BLaER1 (cell line): ENCODE data around the gene OR4D2.

Experiments used
- H3K27ac ChIP-seq: shearing (Covaris generic); formaldehyde crosslinking; 2 replicates; pipeline ENCODE4 v1.8.1; 2022
- H3K27me3 ChIP-seq: shearing (Covaris generic); formaldehyde crosslinking; 2 replicates; pipeline ENCODE4 v1.8.1; 2022
- H3K36me3 ChIP-seq: shearing (Covaris generic); formaldehyde crosslinking; 2 replicates; pipeline ENCODE4 v1.8.1; 2022
- H3K4me1 ChIP-seq: shearing (Covaris generic); formaldehyde crosslinking; 2 replicates; pipeline ENCODE4 v1.8.1; 2022
- H3K4me2 ChIP-seq: shearing (Covaris generic); formaldehyde crosslinking; 2 replicates; pipeline ENCODE4 v1.8.1; 2022
- H3K4me3 ChIP-seq: shearing (Covaris generic); formaldehyde crosslinking; 2 replicates; pipeline ENCODE4 v1.8.1; 2022
- H3K9ac ChIP-seq: shearing (Covaris generic); formaldehyde crosslinking; 2 replicates; pipeline ENCODE4 v1.8.1; 2022
- H3K9me3 ChIP-seq: shearing (Covaris generic); formaldehyde crosslinking; 2 replicates; pipeline ENCODE4 v1.8.1; 2022
- H4K20me1 ChIP-seq: shearing (Covaris generic); formaldehyde crosslinking; 2 replicates; pipeline ENCODE4 v1.8.1; 2022
- Cebpa-rat ChIP-seq: shearing (Covaris generic); IDR thresholded peaks from 2 replicates; pipeline ENCODE4 v1.8.1; 2022

The OR4D2 gene

DNA sequence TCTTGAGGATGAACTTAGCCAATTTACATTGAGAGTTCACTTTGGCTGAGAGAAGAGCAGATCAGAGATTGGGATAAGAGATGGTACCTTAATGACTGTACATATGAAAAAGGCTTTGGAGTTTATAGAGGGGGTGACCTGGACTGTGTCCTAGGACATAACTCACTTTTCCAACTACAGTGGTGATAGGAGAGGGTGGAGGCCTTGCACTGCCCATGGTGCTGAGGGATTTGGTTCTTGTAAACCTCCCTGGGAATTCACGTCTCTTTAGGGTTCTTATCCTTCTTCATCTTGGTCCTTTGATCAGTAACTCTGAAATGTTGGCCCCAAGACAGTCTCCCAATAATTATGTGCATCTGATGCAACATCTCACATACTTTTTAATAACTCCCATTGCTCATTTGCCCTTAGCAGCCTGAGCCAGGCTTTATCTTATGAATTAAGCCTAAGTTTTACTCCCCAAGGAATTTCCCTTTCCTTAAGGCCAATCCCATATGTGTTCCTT is 18.8 kb upstream of the OR4D2 start, which contains the start of gene OR4D1:
Gene OR4D1, plus strand, starts transcription at position 455 of the 505 bp plus-strand sequence. CDS start 6,770 bp downstream, outside the sequence.
- H3K27me3 ChIP-seq, result no peaks in the 10 kb centered on the region
- no peak for TF ChIP-seq Cebpa-rat

DNA sequence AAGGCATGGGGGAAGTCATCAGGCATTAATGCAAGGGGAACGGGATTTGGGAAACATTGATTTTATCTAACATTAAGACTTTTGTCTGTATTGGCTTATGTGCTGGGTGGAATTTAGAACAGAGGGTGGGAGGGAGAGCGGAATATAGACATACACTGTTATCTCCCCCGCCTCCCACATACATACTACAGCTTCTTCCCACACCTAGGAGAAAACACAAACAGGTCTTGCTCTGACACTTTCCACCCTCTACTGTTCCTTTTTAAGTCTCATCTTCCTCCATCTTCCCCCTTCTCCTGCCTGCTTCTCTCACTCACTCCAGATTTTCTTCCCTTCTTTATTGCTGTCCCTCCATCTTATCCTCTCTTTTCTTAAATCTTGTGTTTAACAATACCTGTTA is 18.2 kb upstream of the OR4D2 start:
- no peaks in the 10 kb centered on the region for H3K36me3 ChIP-seq
- no peak overlapping the region for H3K4me2 ChIP-seq
- no peak for TF ChIP-seq Cebpa-rat
- peaks cover 14% of the 10 kb centered on the region for H3K4me1 ChIP-seq
- no peak overlapping the region for H3K27ac ChIP-seq
- H3K9ac ChIP-seq, result no peak overlapping the region
- H4K20me1 ChIP-seq, result no peaks in the 10 kb centered on the region
- H3K4me3 ChIP-seq, result no peak overlapping the region
- peaks cover 27% of the 10 kb centered on the region for H3K9me3 ChIP-seq
- H3K27me3 ChIP-seq, result no peaks in the 10 kb centered on the region

More for the DNA sequence above, 18.8 kb upstream of the OR4D2 start, which contains the start of gene OR4D1:
- no peak within 1 kb of the TSS for H3K9ac ChIP-seq
- peaks cover 8% of the 10 kb centered on the region for H3K4me1 ChIP-seq
- H4K20me1 ChIP-seq, result no peaks in the 10 kb centered on the region
- no peak within 1 kb of the TSS for H3K4me3 ChIP-seq
- H3K27ac ChIP-seq, result no peak within 1 kb of the TSS
- no peak within 1 kb of the TSS for H3K4me2 ChIP-seq
- H3K9me3 ChIP-seq, result peaks cover 29% of the 10 kb centered on the region
- no peaks in the 10 kb centered on the region for H3K36me3 ChIP-seq

DNA sequence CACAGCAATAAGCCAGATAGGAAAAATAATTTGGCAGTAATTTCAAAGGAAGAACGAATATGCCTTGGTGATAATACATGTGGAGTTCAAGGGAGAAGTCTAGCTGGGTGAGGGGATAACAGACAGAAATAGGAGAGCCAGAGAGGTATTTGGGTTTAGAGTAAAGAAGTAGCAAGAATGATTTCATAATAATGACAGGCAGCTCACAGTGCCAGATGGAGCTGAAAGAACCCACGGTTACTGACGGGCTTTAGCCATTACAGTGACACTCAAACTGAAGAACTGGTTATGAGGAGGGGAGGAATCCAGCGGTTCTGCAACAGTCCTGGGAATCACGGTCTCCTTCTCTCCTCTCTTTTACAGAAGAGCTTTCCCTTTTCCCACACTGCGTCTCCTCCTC is 16.4 kb upstream of the OR4D2 start:
- Histone ChIP-seq H3K27ac (no peak overlapping the region), H3K4me3 (no peak overlapping the region), H3K36me3 (no peaks in the 10 kb centered on the region), H3K9ac (no peak overlapping the region), H3K9me3 (peaks cover 10% of the 10 kb centered on the region), H4K20me1 (no peaks in the 10 kb centered on the region), H3K4me2 (no peak overlapping the region), H3K27me3 (peaks cover 7% of the 10 kb centered on the region), H3K4me1 (peaks cover 18% of the 10 kb centered on the region)
- no peak for TF ChIP-seq Cebpa-rat

DNA sequence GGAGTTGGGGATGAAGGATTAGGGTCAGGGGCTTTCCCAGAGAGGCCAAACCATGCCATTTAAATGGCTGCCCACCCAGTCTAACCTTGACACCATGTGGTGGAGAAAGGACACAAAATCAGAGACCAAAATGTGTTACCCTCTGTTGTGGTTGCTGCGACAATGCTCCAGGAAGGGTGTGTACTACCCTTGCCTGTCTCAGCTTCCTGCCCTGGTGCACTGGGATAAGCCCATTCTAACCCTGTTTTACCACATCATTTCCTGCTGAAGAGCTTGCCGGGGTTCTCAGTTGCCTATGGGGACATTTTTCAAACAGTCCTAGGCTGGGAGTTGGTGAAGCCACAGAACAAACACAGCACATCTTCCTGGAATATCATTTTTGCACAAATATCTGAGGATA is 13.7 kb upstream of the OR4D2 start:
- H3K36me3 ChIP-seq, result no peaks in the 10 kb centered on the region
- peaks cover 13% of the 10 kb centered on the region for H3K9me3 ChIP-seq
- no peak overlapping the region for H3K4me3 ChIP-seq
- H3K9ac ChIP-seq, result no peak overlapping the region
- TF ChIP-seq Cebpa-rat, result no peak
- H3K27me3 ChIP-seq, result peaks cover 34% of the 10 kb centered on the region
- no peaks in the 10 kb centered on the region for H4K20me1 ChIP-seq
- peak overlapping the region; percentile 72 for H3K4me2 ChIP-seq
- peaks cover 18% of the 10 kb centered on the region for H3K4me1 ChIP-seq
- H3K27ac ChIP-seq, result no peak overlapping the region

DNA sequence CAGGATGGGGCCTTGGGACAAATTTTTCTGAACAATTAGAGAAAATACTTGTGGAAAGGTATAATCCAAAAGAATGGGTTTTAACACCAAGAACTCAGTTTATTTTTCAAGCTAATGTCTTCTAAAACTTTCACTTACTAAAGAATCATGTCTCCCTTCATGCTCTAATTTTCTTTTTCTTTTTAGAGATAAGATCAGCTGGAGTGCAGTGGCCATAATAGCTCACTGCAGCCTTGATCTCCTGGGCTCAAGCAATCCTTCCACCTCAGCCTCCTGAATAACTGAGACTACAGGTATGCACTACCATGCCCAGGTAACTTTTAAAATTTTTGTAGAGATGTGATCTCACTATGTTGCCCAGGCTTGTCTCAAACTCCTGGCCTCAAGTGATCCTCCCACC is 13.1 kb upstream of the OR4D2 start:
- Histone ChIP-seq H3K4me1 (peaks cover 18% of the 10 kb centered on the region), H3K27me3 (peaks cover 35% of the 10 kb centered on the region), H3K4me2 (peak overlapping the region; percentile 72), H4K20me1 (no peaks in the 10 kb centered on the region), H3K27ac (no peak overlapping the region), H3K36me3 (no peaks in the 10 kb centered on the region), H3K9ac (no peak overlapping the region), H3K9me3 (peaks cover 13% of the 10 kb centered on the region), H3K4me3 (no peak overlapping the region)
- no peak for TF ChIP-seq Cebpa-rat

DNA sequence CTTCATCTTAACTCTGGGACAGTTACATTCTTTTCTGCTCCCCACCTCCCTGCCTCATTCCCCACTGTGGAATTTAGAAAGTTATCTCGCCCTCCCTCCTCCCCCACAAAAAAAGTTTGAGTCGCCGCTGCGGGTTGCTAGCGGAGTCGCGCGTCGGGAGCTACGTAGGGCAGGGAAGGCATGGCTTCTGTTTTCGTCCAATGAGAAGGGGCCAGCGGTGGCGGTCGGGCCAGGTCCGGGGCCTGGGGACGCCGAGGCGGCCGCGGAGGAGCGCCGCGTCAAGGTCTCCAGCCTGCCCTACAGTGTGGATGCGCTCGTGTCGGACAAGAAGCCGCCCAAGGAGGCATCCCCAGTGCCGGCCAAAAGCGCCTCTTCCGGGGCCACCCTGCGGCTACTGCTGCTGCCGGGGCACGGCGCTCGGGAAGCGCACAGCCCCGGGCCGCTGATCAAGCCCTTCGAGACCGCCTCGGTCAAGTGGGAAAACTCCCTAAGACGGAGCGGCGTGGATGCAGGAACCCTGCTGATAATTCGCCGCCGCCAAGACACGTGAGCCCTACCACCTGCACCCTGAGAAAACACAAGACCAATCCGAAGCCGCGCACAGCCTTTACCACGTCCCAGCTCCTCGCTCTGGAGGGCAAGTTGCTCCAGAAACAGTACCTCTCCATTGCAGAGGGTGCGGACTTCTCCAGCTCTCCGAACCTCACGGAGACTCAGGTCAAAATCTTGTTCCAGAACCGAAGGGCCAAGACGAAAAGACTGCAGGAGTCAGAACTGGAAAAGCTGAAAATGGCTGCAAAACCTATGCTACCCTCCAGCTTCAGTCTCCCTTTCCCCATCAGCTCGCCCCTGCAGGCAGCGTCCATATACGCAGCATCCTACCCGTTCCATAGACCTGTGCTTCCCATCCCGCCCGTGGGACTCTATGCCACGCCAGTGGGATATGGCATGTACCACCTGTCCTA is 9.7 kb upstream of the OR4D2 start:
- Histone ChIP-seq H3K4me2 (peak overlapping the region; percentile 62), H3K9me3 (peaks cover 13% of the 10 kb centered on the region), H3K36me3 (no peaks in the 10 kb centered on the region), H3K27ac (no peak overlapping the region), H3K4me3 (peak overlapping the region; percentile 45), H3K9ac (no peak overlapping the region), H3K27me3 (peaks cover 40% of the 10 kb centered on the region), H4K20me1 (no peaks in the 10 kb centered on the region), H3K4me1 (peaks cover 18% of the 10 kb centered on the region)
- no peak for TF ChIP-seq Cebpa-rat

DNA sequence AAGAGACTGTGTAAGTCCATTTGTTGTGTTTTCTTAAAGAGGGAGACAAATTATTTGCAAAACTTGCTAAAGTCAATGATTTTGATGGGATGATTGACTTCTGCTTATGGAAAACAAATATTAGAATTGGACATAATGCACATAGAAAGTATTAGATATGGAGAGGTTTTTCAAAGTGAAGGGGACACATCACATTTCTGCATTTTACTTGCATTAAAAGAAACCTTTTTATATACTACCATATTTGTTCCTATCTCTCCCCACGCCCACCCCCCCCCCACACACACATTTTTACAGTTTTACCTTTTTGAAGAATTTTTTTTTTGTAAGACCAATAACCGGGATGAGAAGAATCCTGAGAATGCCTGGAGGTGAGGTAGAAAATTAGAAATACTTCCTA is 8.6 kb upstream of the OR4D2 start:
- no peak for TF ChIP-seq Cebpa-rat
- Histone ChIP-seq H3K4me1 (peaks cover 8% of the 10 kb centered on the region), H3K27ac (no peak overlapping the region), H3K36me3 (no peaks in the 10 kb centered on the region), H3K9me3 (peaks cover 13% of the 10 kb centered on the region), H4K20me1 (no peaks in the 10 kb centered on the region), H3K4me3 (no peak overlapping the region), H3K4me2 (no peak overlapping the region), H3K9ac (no peak overlapping the region), H3K27me3 (peaks cover 40% of the 10 kb centered on the region)

DNA sequence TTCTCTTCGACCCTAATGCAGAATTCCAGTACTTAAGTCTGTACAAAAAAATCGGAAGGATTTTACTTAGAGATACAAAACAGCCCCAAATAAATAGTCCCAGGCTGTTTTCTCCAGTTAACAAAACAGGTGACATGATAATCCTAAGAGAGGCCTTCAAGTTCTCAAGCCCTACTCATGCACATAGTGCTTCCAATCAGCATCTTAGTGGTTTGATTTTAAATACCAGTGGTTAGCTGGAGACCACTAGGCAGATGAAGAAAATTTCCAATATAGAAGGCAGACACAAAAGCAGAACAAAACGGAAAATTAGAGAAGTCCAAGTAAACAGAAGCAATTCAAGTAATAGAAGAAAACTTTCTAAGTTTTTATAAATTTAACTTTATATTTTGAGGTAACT is 5.2 kb upstream of the OR4D2 start:
- Histone ChIP-seq H3K27me3 (peaks cover 22% of the 10 kb centered on the region), H3K4me3 (no peak overlapping the region), H3K4me1 (no peaks in the 10 kb centered on the region), H3K9ac (no peak overlapping the region), H3K36me3 (no peaks in the 10 kb centered on the region), H3K27ac (no peak overlapping the region), H3K9me3 (peaks cover 11% of the 10 kb centered on the region), H4K20me1 (no peaks in the 10 kb centered on the region), H3K4me2 (no peak overlapping the region)
- no peak for TF ChIP-seq Cebpa-rat

DNA sequence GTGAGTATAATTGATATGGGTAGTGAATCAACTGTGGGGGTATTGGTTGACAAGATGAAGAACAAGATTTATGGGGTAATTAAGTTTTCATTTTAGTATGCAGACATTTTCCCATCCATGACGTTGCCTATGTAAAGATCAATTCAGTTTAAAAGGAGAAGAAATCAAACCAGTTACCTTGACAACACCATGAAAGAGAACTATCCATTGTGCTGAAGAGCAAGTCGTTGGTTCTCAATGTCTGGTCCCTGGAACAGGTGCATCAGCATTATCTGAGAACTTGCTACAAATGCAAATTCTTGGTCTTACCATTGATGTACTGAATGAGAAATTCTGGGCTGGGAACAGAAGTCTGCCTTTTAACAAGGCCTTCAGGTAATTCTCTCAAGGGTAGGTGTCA is 801 bp upstream of the OR4D2 start:
- H3K4me2 ChIP-seq, result no peak overlapping the region
- H3K27ac ChIP-seq, result no peak overlapping the region
- no peak overlapping the region for H3K4me3 ChIP-seq
- no peaks in the 10 kb centered on the region for H4K20me1 ChIP-seq
- no peaks in the 10 kb centered on the region for H3K27me3 ChIP-seq
- no peaks in the 10 kb centered on the region for H3K9me3 ChIP-seq
- H3K4me1 ChIP-seq, result no peaks in the 10 kb centered on the region
- no peaks in the 10 kb centered on the region for H3K36me3 ChIP-seq
- no peak overlapping the region for H3K9ac ChIP-seq
- no peak for TF ChIP-seq Cebpa-rat

DNA sequence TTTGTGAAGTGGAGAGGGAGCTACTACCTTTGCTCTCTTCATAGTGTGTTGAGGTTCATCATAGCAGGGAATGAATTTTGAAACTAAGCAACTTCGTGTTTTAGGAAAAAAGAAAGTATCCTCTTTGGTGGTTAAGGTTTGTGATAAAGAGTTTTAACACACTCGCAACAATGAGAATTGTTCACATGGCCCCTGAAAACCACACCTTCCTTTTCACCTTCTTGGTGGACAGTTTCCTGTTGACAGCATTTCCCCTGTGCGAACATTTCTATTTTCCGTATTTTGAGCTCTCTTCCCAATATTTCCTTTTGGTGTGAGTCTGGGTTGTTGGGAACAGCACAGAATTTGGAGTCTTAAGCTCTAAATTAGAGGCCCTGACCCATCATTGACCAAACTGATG is 3.8 kb downstream of the OR4D2 start:
- Histone ChIP-seq H3K27ac (no peak overlapping the region), H4K20me1 (no peaks in the 10 kb centered on the region), H3K4me2 (no peak overlapping the region), H3K4me1 (no peaks in the 10 kb centered on the region), H3K27me3 (no peaks in the 10 kb centered on the region), H3K36me3 (no peaks in the 10 kb centered on the region), H3K9ac (no peak overlapping the region), H3K4me3 (no peak overlapping the region), H3K9me3 (no peaks in the 10 kb centered on the region)
- TF ChIP-seq Cebpa-rat, result no peak
